Right atrium auricular region (tissue), 2 donors: ENCODE results near the gene SKAP1. TPM values are rescaled to one million over a fixed set of nuclear protein-coding genes. Genes with fewer than 3 reads are reported as not detected.

Experiments used
- DNase-seq: peaks from one replicate; pipeline ENCODE4 v3.0.0-alpha.2; 2019; ENCODE audit warnings: low spot score
- H3K27ac ChIP-seq, 2 donors: fragments of 200-600 bp; sonication (generic); 1 replicate in 1 of 2; 2 replicates in 1 of 2; pipeline ENCODE4 v1.5.1; 2016 to 2019
- H3K27me3 ChIP-seq, 2 donors: fragments of 200-600 bp; sonication (generic); one replicate each; pipeline versions ENCODE4 v1.5.1 to v1.6.0; 2017 to 2019
- H3K36me3 ChIP-seq: fragments of 200-600 bp; sonication (generic); one replicate; pipeline ENCODE4 v1.5.1; 2016
- H3K4me1 ChIP-seq, 2 donors: fragments of 200-600 bp; sonication (generic); one replicate each; pipeline versions ENCODE4 v1.5.1 to v1.6.0; 2017 to 2019
- H3K4me3 ChIP-seq, 2 donors: fragments of 200-600 bp; sonication (generic); 1 replicate in 1 of 2; 2 replicates in 1 of 2; pipeline ENCODE4 v1.5.1; 2017 to 2019; ENCODE audit warnings: mild to moderate bottlenecking in 1 of 2, moderate library complexity in 1 of 2
- H3K9me3 ChIP-seq, 2 donors: fragments of 200-600 bp; sonication (generic); one replicate each; pipeline ENCODE4 v1.5.1; 2019
- total RNA-seq, 2 donors: library from RNA; depleted of rRNA; stranded (reverse); fragments of >200 nt; gene quantifications; one replicate each; pipeline ENCODE4 v1.1.0, GENCODE V29; 2016
- TF ChIP-seq, protein P1 (sequence below), 2 donors: fragments of 200-600 bp; sonication (generic); IDR thresholded peaks; one replicate each; pipeline ENCODE4 v1.5.1; 2019; ENCODE audit warnings: antibody characterized with exemption in 2 of 2

The SKAP1 gene
- total RNA-seq, 2 donors from 2014 or later: not detected

- Histone ChIP-seq H3K27me3 (no peaks in the 10 kb centered on the region), H3K9me3 (no peaks in the 10 kb centered on the region), H3K36me3 (no peaks in the 10 kb centered on the region), H3K4me3 (no peak overlapping the region), H3K27ac (no peak overlapping the region), H3K4me1 (no peaks in the 10 kb centered on the region)
- no peak for DNase-seq
- TF ChIP-seq, protein P1, sequence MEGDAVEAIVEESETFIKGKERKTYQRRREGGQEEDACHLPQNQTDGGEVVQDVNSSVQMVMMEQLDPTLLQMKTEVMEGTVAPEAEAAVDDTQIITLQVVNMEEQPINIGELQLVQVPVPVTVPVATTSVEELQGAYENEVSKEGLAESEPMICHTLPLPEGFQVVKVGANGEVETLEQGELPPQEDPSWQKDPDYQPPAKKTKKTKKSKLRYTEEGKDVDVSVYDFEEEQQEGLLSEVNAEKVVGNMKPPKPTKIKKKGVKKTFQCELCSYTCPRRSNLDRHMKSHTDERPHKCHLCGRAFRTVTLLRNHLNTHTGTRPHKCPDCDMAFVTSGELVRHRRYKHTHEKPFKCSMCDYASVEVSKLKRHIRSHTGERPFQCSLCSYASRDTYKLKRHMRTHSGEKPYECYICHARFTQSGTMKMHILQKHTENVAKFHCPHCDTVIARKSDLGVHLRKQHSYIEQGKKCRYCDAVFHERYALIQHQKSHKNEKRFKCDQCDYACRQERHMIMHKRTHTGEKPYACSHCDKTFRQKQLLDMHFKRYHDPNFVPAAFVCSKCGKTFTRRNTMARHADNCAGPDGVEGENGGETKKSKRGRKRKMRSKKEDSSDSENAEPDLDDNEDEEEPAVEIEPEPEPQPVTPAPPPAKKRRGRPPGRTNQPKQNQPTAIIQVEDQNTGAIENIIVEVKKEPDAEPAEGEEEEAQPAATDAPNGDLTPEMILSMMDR (IDR thresholded peaks at IDR 0.05): no peak
Measured at GRCh38 chr17:48285614-48286013, 144.4 kb downstream of the SKAP1 start.

DNA sequence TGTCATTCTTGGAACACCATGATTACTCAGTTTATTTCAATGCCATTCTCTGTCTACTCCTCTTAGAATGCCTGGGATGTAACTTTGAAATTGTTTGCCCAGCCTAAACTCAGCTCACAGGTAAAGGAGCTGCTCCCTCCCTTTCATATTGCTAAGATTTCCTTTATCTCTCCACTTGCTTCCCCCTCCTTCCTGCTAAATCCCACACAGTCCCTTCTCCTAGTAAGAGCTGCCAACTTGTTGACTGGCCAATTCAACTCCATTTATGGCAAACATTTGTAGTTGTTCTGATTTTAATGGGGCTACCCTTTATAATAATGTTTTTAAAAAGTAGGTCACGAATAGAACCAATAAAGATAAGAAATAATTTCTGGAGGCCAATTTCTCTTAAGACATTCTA lies 146.1 kb downstream of the SKAP1 start:
- no peaks in the 10 kb centered on the region for H3K9me3 ChIP-seq
- H3K27ac ChIP-seq: no peak overlapping the region
- H3K36me3 ChIP-seq: no peaks in the 10 kb centered on the region
- no peak for DNase-seq
- no peak overlapping the region for H3K4me3 ChIP-seq
- TF ChIP-seq, protein P1 (IDR thresholded peaks at IDR 0.05): no peak
- no peaks in the 10 kb centered on the region for H3K4me1 ChIP-seq
- no peaks in the 10 kb centered on the region for H3K27me3 ChIP-seq

GRCh38 chr17:48283411-48283810 lies 146.6 kb downstream of the SKAP1 start:
- Histone ChIP-seq H3K27ac (no peak overlapping the region), H3K27me3 (no peaks in the 10 kb centered on the region), H3K4me1 (no peaks in the 10 kb centered on the region), H3K36me3 (no peaks in the 10 kb centered on the region), H3K9me3 (no peaks in the 10 kb centered on the region), H3K4me3 (no peak overlapping the region)
- no peak for DNase-seq
- TF ChIP-seq, protein P1 (IDR thresholded peaks at IDR 0.05): no peak

DNA sequence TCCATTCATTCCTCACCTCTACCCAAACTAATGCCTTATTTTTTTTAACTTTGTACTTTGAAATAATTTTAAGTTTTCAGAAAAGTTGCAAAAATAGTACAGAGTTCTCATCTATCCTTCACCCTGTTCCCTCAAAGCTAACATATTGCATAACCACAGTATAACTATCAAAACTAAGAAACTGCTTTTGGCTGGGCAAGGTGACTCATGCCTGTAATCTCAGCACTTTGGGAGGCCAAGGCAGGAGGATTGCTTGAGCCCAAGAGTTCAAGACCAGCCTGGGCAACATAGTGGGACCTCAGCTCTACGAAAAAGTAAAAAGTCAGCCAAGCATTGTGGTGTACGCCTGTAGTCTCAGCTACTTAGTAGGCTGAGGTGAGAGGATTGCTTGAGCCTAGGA lies 147.7 kb downstream of the SKAP1 start:
- Histone ChIP-seq H3K4me3 (no peak overlapping the region), H3K4me1 (no peaks in the 10 kb centered on the region), H3K9me3 (no peaks in the 10 kb centered on the region), H3K27ac (no peak overlapping the region), H3K36me3 (no peaks in the 10 kb centered on the region), H3K27me3 (no peaks in the 10 kb centered on the region)
- DNase-seq: no peak
- TF ChIP-seq, protein P1 (IDR thresholded peaks at IDR 0.05): no peak

GRCh38 chr17:48278760-48279491 lies 151.1 kb downstream of the SKAP1 start:
- H3K27me3 ChIP-seq: no peaks in the 10 kb centered on the region
- no peak overlapping the region for H3K4me3 ChIP-seq
- DNase-seq: no peak
- no peaks in the 10 kb centered on the region for H3K4me1 ChIP-seq
- no peak overlapping the region for H3K27ac ChIP-seq
- no peaks in the 10 kb centered on the region for H3K36me3 ChIP-seq
- TF ChIP-seq, protein P1 (IDR thresholded peaks at IDR 0.05): no peak
- H3K9me3 ChIP-seq: no peaks in the 10 kb centered on the region

- TF ChIP-seq, protein P1 (IDR thresholded peaks at IDR 0.05): no peak
- no peak for DNase-seq
- H3K27ac ChIP-seq: no peak overlapping the region
- no peak overlapping the region for H3K4me3 ChIP-seq
- H3K27me3 ChIP-seq: no peaks in the 10 kb centered on the region
- H3K36me3 ChIP-seq: no peaks in the 10 kb centered on the region
- no peaks in the 10 kb centered on the region for H3K4me1 ChIP-seq
- no peaks in the 10 kb centered on the region for H3K9me3 ChIP-seq
Measured at GRCh38 chr17:48276776-48277175, 153.2 kb downstream of the SKAP1 start.
